ENCODE results near the gene STOX2.

The STOX2 gene, protein sequence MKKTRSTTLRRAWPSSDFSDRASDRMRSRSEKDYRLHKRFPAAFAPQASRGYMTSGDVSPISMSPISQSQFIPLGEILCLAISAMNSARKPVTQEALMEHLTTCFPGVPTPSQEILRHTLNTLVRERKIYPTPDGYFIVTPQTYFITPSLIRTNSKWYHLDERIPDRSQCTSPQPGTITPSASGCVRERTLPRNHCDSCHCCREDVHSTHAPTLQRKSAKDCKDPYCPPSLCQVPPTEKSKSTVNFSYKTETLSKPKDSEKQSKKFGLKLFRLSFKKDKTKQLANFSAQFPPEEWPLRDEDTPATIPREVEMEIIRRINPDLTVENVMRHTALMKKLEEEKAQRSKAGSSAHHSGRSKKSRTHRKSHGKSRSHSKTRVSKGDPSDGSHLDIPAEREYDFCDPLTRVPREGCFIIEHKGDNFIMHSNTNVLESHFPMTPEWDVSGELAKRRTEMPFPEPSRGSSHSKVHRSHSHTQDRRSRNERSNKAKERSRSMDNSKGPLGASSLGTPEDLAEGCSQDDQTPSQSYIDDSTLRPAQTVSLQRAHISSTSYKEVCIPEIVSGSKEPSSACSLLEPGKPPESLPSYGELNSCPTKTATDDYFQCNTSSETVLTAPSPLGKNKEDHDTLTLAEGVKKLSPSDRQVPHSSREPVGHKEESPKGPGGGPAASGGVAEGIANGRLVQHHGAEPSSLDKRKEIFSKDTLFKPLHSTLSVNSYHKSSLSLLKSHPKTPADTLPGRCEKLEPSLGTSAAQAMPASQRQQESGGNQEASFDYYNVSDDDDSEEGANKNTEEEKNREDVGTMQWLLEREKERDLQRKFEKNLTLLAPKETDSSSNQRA (N-terminal part only)

GRCh38 chr4:183905081-183905592 lies at the start of gene STOX2:
STOX2 (plus strand) TSS chr4:183905307; CDS start chr4:183906791, 1,484 bp downstream.
- peak; percentile 87 for DNase-seq (ENCODE audit: low spot score)

DNA sequence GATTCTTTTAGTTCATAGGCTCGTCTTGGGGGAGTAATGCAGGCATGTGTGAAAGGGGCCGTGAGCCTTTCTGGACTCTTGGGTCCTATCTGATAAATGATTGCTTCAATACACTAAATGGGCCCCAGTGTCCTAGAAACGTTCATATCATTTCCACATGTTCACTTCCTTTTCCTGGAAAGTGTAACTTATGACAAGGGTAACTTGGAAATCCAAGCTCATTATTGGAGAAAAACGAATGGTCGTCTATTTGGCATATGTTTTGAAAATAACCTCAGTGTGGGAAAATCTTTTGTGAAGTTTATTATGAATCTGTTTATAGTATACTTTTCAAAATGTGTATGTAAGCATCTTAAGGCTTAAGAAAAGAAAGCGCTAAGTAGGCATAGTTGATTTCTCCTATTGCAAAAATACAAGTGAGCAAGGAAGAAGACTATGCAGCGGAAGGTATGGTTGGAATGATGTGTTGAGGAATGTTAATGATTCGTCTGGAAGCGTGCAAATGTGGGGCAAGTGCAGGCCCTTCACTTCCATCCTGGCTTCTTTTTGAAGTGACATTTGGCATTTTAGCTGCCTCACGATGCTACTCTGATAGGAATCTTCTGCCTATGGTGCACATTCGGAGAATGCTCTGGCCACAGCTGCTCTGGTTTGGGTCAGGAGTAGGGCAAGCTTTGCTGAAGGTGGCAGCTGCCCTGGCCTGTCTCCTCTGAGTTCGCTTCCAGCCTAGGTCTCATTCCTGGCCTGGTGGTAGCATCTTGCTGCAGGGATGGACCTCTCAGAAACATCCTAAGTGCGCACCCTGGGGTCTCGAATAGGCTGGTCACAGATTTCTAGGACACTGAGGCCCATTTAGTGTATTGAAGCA lies 49.5 kb upstream of the STOX2 start:
- no peak for DNase-seq (ENCODE audit: low spot score)

DNA sequence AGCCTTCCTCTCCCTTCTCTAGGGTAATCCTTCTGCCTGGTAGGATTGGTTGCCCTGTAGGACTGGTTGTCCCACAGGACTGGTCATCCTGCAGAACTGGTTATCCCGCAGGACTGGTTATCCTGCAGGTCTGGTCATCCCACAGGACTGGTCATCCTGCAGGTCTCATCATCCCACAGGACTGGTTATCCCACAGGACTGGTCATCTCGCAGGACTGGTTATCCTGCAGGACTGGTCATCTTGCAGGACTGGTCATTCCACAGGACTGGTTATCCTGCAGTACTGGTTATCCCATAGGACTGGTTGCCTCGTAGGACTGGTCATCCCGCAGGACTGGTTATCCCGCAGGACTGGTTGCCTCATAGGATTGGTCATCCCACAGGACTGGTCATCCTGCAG lies 48.1 kb upstream of the STOX2 start:
- no peak for DNase-seq (ENCODE audit: low spot score)

- peak; percentile 28 for DNase-seq (ENCODE audit: low spot score)
These were observed 47.0 kb upstream of the STOX2 start for GRCh38 chr4:183858011-183858615.

DNA sequence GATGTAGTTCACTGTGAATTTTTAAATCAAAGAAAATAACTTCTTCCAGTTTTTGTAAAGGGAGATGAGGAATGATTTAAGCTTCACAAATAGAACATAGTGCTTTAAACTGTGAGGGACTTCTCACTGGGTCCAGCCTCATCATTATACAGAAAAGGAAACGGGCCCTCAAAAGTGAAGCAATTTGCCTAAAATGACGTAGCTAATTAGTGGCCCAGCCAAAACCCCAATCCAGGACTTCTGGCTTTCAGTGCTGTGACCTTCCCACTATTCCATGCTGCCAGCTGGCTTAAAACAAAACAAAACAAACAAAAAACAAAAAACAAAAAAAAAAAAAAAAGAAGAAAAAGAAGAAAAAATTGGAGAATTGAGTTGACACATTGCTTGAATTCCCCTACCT lies 45.0 kb upstream of the STOX2 start:
- no peak for DNase-seq (ENCODE audit: low spot score)

GRCh38 chr4:183860731-183861130 lies 44.4 kb upstream of the STOX2 start:
- DNase-seq (ENCODE audit: low spot score): no peak

GRCh38 chr4:183861426-183861825 lies 43.7 kb upstream of the STOX2 start:
- no peak for DNase-seq (ENCODE audit: low spot score)

DNA sequence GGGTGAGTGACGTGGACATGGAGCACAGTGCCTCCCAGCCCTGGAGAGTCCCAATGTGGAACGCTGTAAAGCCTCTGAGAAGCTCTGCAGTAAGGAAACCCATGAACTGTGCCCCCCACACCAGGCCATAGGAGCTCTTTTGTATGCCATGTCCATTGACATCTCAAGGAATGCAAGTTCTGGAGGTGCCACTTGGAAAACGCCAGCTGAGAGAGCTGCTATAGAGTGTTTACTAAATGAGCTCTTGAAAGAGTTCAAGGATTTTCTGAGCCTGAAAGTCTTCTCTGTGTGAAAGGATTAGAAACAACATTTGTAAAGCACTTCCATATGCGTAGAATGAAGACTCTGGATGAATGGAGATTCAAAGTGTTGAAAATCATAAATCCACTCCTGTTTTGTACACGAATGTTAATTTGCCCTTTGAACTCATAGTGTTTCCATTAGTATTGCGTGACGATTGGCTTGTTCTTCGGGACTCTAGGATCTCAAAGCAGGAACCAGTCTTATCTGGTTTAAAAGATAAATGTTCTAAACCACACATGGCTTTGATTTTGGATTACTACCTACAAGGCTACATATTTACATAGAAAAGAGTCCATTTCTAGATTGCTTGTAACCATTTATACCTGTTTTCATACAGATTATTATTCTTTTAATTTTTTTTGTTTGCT lies 41.8 kb upstream of the STOX2 start:
- DNase-seq (ENCODE audit: low spot score): no peak

DNA sequence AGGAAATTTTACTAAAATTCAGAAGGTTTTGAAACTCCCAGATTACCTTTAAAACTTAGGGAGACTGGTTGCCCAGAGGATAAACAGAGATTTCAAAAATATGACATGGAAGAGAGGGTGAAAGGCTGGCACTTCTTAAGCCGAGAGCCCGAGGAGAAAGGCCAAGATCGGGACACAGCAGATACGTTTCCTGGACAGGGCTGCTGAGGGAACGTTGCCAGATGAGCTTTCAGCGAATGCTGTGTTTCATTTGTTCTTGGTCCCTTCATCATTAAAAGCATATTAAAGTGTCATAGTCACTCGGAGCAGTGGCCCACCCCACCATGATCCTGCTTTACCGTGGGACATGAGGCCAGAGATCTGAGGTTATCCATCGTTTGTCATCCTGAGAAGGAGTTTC lies 37.9 kb upstream of the STOX2 start:
- no peak for DNase-seq (ENCODE audit: low spot score)

DNA sequence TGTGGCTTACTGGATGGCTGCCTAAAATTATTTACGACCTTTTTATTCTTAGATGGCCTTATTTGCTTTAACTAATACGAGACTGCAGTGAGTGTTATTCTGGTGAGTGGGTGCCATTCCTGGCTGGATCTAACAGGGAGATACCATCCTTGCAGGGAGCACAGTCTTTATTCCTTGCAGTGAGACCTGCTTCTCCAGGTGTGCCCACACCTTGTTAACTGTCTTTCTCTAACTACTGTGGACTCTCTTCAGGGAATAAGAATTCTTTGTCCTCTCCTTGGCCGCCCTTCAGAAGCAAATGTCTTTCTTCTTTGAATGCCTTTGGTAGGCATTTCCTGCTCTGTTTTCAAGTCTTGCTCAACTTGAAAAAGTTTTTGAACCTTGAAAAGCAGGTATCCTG lies 34.1 kb upstream of the STOX2 start:
- no peak for DNase-seq (ENCODE audit: low spot score)

GRCh38 chr4:183871581-183871980 lies 33.5 kb upstream of the STOX2 start:
- no peak for DNase-seq (ENCODE audit: low spot score)

DNA sequence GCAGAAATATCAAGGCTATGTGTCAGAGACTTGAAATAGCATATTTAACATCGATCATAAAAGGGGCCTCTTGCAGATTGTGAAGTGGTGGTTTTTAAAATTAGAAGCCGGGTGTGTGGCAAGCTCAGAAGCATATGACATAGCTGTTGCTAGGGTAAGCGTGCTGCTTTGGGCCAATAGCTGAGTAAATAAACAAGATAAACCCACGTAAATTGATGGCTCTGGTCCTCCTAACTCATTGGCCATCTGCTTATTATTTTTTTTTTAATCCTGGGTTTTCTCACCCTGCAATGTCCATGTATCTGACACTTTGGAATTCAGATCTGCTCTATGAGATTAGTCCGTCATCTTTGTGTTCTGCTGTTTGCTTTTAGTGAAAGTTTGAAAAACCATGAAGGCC lies 32.6 kb upstream of the STOX2 start:
- DNase-seq (ENCODE audit: low spot score): no peak

DNA sequence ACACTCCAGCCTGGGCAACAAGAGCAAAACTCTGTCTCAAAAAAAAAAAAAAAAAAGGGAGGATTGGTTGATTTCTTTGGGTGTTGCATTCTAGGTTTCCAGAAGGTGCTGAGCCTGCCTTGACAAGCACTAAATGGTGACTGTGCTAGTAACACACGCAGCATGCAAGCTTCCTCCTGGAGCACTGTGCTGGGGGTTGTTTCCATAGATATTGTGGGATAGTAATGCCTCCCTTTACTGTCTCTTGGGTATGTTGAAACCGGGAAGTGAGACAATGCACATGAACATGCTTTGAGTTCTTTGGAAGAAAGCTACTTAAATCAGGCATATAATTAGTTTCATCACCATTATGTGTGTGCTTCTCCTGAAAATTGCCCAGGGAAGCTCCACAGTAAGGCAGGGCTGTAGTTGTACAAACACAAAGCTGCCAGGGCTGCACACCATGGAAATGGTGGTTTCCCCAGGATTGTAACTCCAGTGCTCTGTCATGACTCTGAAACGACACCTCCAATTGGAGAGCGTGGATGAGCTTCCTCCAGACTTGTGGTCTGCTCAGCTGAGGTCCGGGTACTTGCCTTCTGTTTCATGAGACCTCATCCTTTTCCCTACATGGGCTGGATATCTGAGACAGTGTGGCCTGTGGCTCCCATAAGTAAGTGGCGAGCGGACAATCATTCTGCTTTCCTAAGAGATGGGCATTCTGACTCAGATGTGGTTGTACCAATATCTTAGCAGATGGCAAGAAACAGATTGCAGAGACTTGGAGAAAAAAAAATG lies 31.5 kb upstream of the STOX2 start:
- DNase-seq (ENCODE audit: low spot score): no peak

GRCh38 chr4:183875251-183875825 lies 29.8 kb upstream of the STOX2 start:
- DNase-seq (ENCODE audit: low spot score): no peak

DNA sequence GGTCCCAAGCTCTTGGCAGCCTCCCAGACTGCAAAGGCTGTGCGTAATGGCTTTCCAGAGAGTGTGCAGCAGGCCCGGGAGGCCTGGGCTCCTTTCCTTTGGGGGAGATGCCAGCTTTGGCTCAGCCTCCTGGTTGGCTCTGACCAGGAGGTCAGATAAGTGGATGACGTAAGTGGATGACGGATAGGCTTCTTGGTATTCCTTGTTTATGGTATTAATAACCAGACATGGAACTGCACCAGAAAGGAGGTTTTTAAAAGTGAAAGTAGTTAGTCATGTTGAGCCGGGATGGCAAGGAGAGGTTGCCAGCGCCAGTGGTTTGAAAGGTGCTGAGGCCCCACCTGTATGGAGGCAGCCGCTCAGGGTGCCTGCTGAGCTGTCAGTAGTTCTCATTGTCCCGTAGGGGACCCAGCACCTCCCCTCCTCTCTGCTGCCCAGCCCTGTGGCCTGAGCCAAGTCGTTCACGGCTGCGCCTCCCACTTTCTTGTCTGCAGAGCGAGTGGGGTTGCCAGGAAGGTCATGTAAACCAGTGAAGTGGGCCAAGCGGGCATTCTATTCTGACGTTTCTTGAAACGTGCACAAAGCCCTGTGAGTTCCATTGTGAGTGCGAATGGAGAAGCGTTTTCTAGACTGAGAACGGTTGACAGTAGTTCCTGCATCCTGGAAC lies 28.7 kb upstream of the STOX2 start:
- DNase-seq (ENCODE audit: low spot score): peak; percentile 67

- no peak for DNase-seq (ENCODE audit: low spot score)
These were observed 26.7 kb upstream of the STOX2 start for GRCh38 chr4:183878251-183878970.

- no peak for DNase-seq (ENCODE audit: low spot score)
These were observed 19.8 kb upstream of the STOX2 start for GRCh38 chr4:183885205-183885720.

- DNase-seq (ENCODE audit: low spot score): no peak
These were observed 17.8 kb upstream of the STOX2 start for GRCh38 chr4:183887351-183887750.

All from iPS-NIHi11 (cell line).